Body of pancreas (tissue), 4 donors: ENCODE results near the gene THSD4.

Experiments used
- CTCF ChIP-seq, 7 experiments: fragments of 450-650 bp in 4 of 7; fragments of 200-600 bp in 3 of 7; sonication (generic) in 3 of 7; IDR thresholded peaks; one replicate each; pipeline ENCODE4 v1.5.1; 2016 to 2019; ENCODE audit warnings: antibody characterized with exemption in 7 of 7
- POLR2A ChIP-seq, 3 donors: fragments of 450-650 bp; IDR thresholded peaks; one replicate each; pipeline ENCODE4 v1.6.1; 2016; ENCODE audit warnings: antibody characterized with exemption in 3 of 3, mild to moderate bottlenecking in 2 of 3

- TF ChIP-seq POLR2A (IDR thresholded peaks at IDR 0.05), result no peak
- TF ChIP-seq CTCF (IDR thresholded peaks at IDR 0.05), result no peak
Measured at GRCh38 chr15:71436854-71437253, 321.6 kb downstream of the THSD4 start.
